ENCODE data around the gene METTL8. TPM values are rescaled to one million over a fixed set of nuclear protein-coding genes. Genes with fewer than 3 reads are reported as not detected.

Gene METTL8
- polyA plus RNA-seq, 1 of the 3 experiments (the other 2 are of a cell fraction): 5.1 TPM

- TF ChIP-seq NFIC (IDR thresholded peaks at IDR 0.05; ENCODE audit: borderline replicate concordance): no peak
- TF ChIP-seq RXRA (IDR thresholded peaks at IDR 0.05; ENCODE audit: borderline replicate concordance, low read depth): no peak
- no peak for TF ChIP-seq POLR2AphosphoS5 (IDR thresholded peaks at IDR 0.05; ENCODE audit: low read depth, low read length)
- no peak for TF ChIP-seq NRF1 (IDR thresholded peaks at IDR 0.05; ENCODE audit: low read depth, low read length)
- TF ChIP-seq GABPA (IDR thresholded peaks at IDR 0.05; ENCODE audit: low read depth): no peak
- TF ChIP-seq RAD21 (IDR thresholded peaks at IDR 0.05; ENCODE audit: low read length): no peak
These were observed 29.5 kb downstream of the METTL8 start (continued) for GRCh38 chr2:171404261-171404660.

- POLR2A ChIA-PET: no interaction called here
- peaks cover 0 to 9% of the 10 kb centered on the region in 2 experiments; a peak in 1 of 4 replicates for H3K4me1 ChIP-seq (ENCODE audit: control insufficient read depth in 1 of 2, insufficient read depth in 2 of 2, low read depth in 1 of 2, low read length in 1 of 2)
- no peak for DNase-seq
- no peak overlapping the region for H3K4me3 ChIP-seq (ENCODE audit: low read depth in 2 of 2, low read length in 1 of 2)
- H3K27ac ChIP-seq (ENCODE audit: low read depth in 2 of 2, low read length in 1 of 2): peak overlapping the region in 1 of 2 experiments; percentile 67; a peak in 2 of 4 replicates
- H3K9ac ChIP-seq: no peak overlapping the region
- H3K9me2 ChIP-seq: no peaks in the 10 kb centered on the region
- no peak overlapping the region for H3K4me2 ChIP-seq
- CTCF ChIA-PET: no interaction called here
- H3K79me2 ChIP-seq (ENCODE audit: insufficient read depth): peaks cover 14% of the 10 kb centered on the region; the same call in 1 of the 2 replicates
- peaks cover 5% of the 10 kb centered on the region; the same call in 1 of the 2 replicates for H3K9me3 ChIP-seq
- 80% methylated on average over 4 of the region's 4 CpGs for WGBS (ENCODE audit: low lambda C conversion rate)
- H3K36me3 ChIP-seq (replicated peaks in 1 of 2; ENCODE audit: control insufficient read depth in 1 of 2, insufficient read depth in 2 of 2, low read length in 1 of 2): peaks cover 0 to 2% of the 10 kb centered on the region in 2 experiments
- H3F3A ChIP-seq (replicated peaks; ENCODE audit: insufficient read depth): peaks cover 13% of the 10 kb centered on the region
- no peaks in the 10 kb centered on the region for H3K27me3 ChIP-seq (ENCODE audit: insufficient read depth)
- no peaks in the 10 kb centered on the region for H4K20me1 ChIP-seq (ENCODE audit: insufficient read depth)
- no peak overlapping the region for H2AFZ ChIP-seq (ENCODE audit: low read depth)
- TF ChIP-seq NRF1 (IDR thresholded peaks at IDR 0.05; ENCODE audit: low read depth, low read length) (no peak), USF2 (IDR thresholded peaks at IDR 0.05; ENCODE audit: borderline replicate concordance, low read depth, low read length) (no peak), FOXM1 (IDR thresholded peaks at IDR 0.05; ENCODE audit: low read depth) (no peak), TEAD4 (IDR thresholded peaks at IDR 0.05; ENCODE audit: borderline replicate concordance, insufficient read depth) (no peak), FOSL2 (IDR thresholded peaks at IDR 0.05; ENCODE audit: borderline replicate concordance, low read depth) (peak; percentile 18; the same call in 1 of the 2 replicates), NFIC (IDR thresholded peaks at IDR 0.05; ENCODE audit: borderline replicate concordance) (peak; percentile 24; the same call in 1 of the 2 replicates), CTCF (IDR thresholded peaks at IDR 0.05) (no peak), GATA2 (CRISPR knock-in tag; IDR thresholded peaks at IDR 0.05) (no peak), USF1 (IDR thresholded peaks at IDR 0.05; ENCODE audit: borderline replicate concordance, low read depth) (no peak), TCF12 (IDR thresholded peaks at IDR 0.05) (peak; percentile 41), RCOR1 (IDR thresholded peaks at IDR 0.05; ENCODE audit: low read length) (no peak), MAX (IDR thresholded peaks at IDR 0.05; ENCODE audit: low read depth) (no peak), MEF2A (IDR thresholded peaks at IDR 0.05; ENCODE audit: borderline replicate concordance, low read depth) (no peak), EZH2phosphoT487 (IDR thresholded peaks at IDR 0.05; ENCODE audit: borderline replicate concordance, low read depth) (no peak), RAD21 (IDR thresholded peaks at IDR 0.05; ENCODE audit: low read length) (no peak), GABPA (IDR thresholded peaks at IDR 0.05; ENCODE audit: low read depth) (no peak), RFX5 (IDR thresholded peaks at IDR 0.05; ENCODE audit: low read length) (no peak), YY1 (IDR thresholded peaks at IDR 0.05; ENCODE audit: low read depth) (no peak), MXI1 (IDR thresholded peaks at IDR 0.05; ENCODE audit: low read depth, low read length) (no peak), PBX3 (IDR thresholded peaks at IDR 0.05) (peak; percentile 69), CHD2 (IDR thresholded peaks at IDR 0.05; ENCODE audit: low read length, partially characterized antibody) (no peak), TAF1 (IDR thresholded peaks at IDR 0.05; ENCODE audit: borderline replicate concordance, low read depth, low read length) (no peak), RXRA (IDR thresholded peaks at IDR 0.05; ENCODE audit: borderline replicate concordance, low read depth) (no peak)
These were observed 30.7 kb downstream of the METTL8 start for GRCh38 chr2:171402906-171403580.
